ENCODE measurements around the gene METTL2A.
"Not testable (repeated sequence)": the region's sequence is repeated elsewhere in the genome, so short reads cannot be mapped to it uniquely, and the experiment has no call there.

DNA sequence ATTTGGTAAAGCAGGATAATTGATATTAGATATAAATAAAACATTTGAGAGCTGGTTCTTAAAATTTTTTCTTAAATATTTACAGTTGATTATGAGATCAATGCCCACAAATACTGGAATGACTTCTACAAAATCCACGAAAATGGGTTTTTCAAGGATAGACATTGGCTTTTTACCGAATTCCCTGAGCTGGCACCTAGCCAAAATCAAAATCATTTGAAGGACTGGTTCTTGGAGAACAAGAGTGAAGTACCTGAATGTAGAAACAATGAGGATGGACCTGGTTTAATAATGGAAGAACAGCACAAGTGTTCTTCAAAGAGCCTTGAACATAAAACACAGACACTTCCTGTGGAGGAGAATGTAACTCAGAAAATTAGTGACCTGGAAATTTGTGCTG lies 2.5 kb downstream of the METTL2A start:
- not testable (repeated sequence) for TF ChIP-seq POLR2A, EP300 (IDR thresholded peaks at IDR 0.05)
